KMS-11 (cell line): ENCODE data around the gene RPTOR.

Experiments used
- H2AFZ ChIP-seq: fragments of 200-600 bp; sonication (generic); 2 replicates; pipeline ENCODE4 v1.6.1; 2016; ENCODE audit warnings: antibody characterized with exemption, mixed run types, low read depth
- H3K27ac ChIP-seq: fragments of 200-600 bp; sonication (generic); 2 replicates; pipeline ENCODE4 v1.6.1; 2016; ENCODE audit warnings: mild to moderate bottlenecking, mixed run types
- H3K27me3 ChIP-seq: fragments of 200-600 bp; sonication (generic); 2 replicates; pipeline ENCODE4 v1.6.1; 2017; ENCODE audit warnings: mild to moderate bottlenecking, low read depth, mixed run types, moderate library complexity; ENCODE audit not compliant: insufficient read depth
- H3K36me3 ChIP-seq: fragments of 200-600 bp; sonication (generic); 2 replicates; pipeline ENCODE4 v1.6.1; 2017; ENCODE audit warnings: mild to moderate bottlenecking, mixed run types; ENCODE audit not compliant: insufficient read depth
- H3K4me1 ChIP-seq: fragments of 200-600 bp; sonication (generic); 2 replicates; pipeline ENCODE4 v1.6.1; 2016; ENCODE audit warnings: mild to moderate bottlenecking, low read depth, mixed run types; ENCODE audit not compliant: poor library complexity, severe bottlenecking
- H3K4me2 ChIP-seq: fragments of 200-600 bp; sonication (generic); 2 replicates; pipeline ENCODE4 v1.7.0; 2016; ENCODE audit warnings: mild to moderate bottlenecking, mixed run types
- H3K4me3 ChIP-seq: fragments of 200-600 bp; sonication (generic); IDR thresholded peaks from 2 replicates; pipeline ENCODE4 v1.6.1; 2017; ENCODE audit warnings: low read depth, low read length, mixed read lengths; ENCODE audit not compliant: insufficient read depth
- H3K79me2 ChIP-seq: fragments of 200-600 bp; sonication (generic); 2 replicates; pipeline ENCODE4 v1.6.1; 2016; ENCODE audit warnings: low read depth, mixed run types; ENCODE audit not compliant: insufficient read depth
- H3K9ac ChIP-seq: fragments of 200-600 bp; sonication (generic); 2 replicates; pipeline ENCODE4 v1.6.1; 2016; ENCODE audit warnings: mild to moderate bottlenecking, mixed run types
- H4K20me1 ChIP-seq: fragments of 200-600 bp; sonication (generic); 2 replicates; pipeline ENCODE4 v1.6.1; 2016; ENCODE audit warnings: mild to moderate bottlenecking, mixed run types; ENCODE audit not compliant: insufficient read depth
- CTCF ChIP-seq: fragments of 200-600 bp; sonication (generic); conservative IDR thresholded peaks from 2 replicates; pipeline ENCODE4 v1.6.1; 2017; ENCODE audit warnings: low read depth, mild to moderate bottlenecking, antibody characterized with exemption, low read length, moderate library complexity, mixed read lengths

RPTOR gene

GRCh38 chr17:80507965-80508364, 36.7 kb upstream of the RPTOR start:
- no peak overlapping the region for H3K9ac ChIP-seq
- no peaks in the 10 kb centered on the region for H4K20me1 ChIP-seq
- no peaks in the 10 kb centered on the region for H3K4me1 ChIP-seq
- peaks cover 84% of the 10 kb centered on the region for H3K27me3 ChIP-seq
- H3K4me3 ChIP-seq: no peak overlapping the region
- H3K79me2 ChIP-seq: no peaks in the 10 kb centered on the region
- H3K27ac ChIP-seq: no peak overlapping the region
- H2AFZ ChIP-seq: no peak overlapping the region
- no peaks in the 10 kb centered on the region for H3K36me3 ChIP-seq
- no peak for TF ChIP-seq CTCF
- no peak overlapping the region for H3K4me2 ChIP-seq

- no peaks in the 10 kb centered on the region for H3K36me3 ChIP-seq
- H3K9ac ChIP-seq: no peak overlapping the region
- no peaks in the 10 kb centered on the region for H3K4me1 ChIP-seq
- H4K20me1 ChIP-seq: no peaks in the 10 kb centered on the region
- H3K4me2 ChIP-seq: no peak overlapping the region
- no peak overlapping the region for H3K27ac ChIP-seq
- H3K79me2 ChIP-seq: no peaks in the 10 kb centered on the region
- H3K4me3 ChIP-seq: no peak overlapping the region
- no peak overlapping the region for H2AFZ ChIP-seq
- H3K27me3 ChIP-seq: peaks cover 91% of the 10 kb centered on the region
- no peak for TF ChIP-seq CTCF
Observed at GRCh38 chr17:80509311-80509710, 35.3 kb upstream of the RPTOR start.

- Histone ChIP-seq H3K27ac (no peak overlapping the region), H3K27me3 (peaks cover 91% of the 10 kb centered on the region), H4K20me1 (no peaks in the 10 kb centered on the region), H3K4me2 (no peak overlapping the region), H3K9ac (no peak overlapping the region), H3K36me3 (no peaks in the 10 kb centered on the region), H2AFZ (no peak overlapping the region), H3K79me2 (no peaks in the 10 kb centered on the region), H3K4me3 (no peak overlapping the region), H3K4me1 (no peaks in the 10 kb centered on the region)
- TF ChIP-seq CTCF: no peak
Observed at GRCh38 chr17:80510132-80510531, 34.5 kb upstream of the RPTOR start.

GRCh38 chr17:80510772-80511171, 33.9 kb upstream of the RPTOR start:
- Histone ChIP-seq H3K4me2 (no peak overlapping the region), H3K79me2 (no peaks in the 10 kb centered on the region), H2AFZ (no peak overlapping the region), H3K27me3 (peaks cover 91% of the 10 kb centered on the region), H3K9ac (no peak overlapping the region), H3K27ac (no peak overlapping the region), H3K36me3 (no peaks in the 10 kb centered on the region), H4K20me1 (no peaks in the 10 kb centered on the region), H3K4me3 (no peak overlapping the region), H3K4me1 (no peaks in the 10 kb centered on the region)
- TF ChIP-seq CTCF: no peak
